Measurements from ENCODE around the gene PXMP2. TPM values are rescaled to one million over a fixed set of nuclear protein-coding genes. Genes with fewer than 3 reads are reported as not detected.
A peak's percentile ranks its signal among the peaks of the same experiment; 100 is the strongest.

Gene PXMP2
- polyA plus RNA-seq, 3 donors, result 2.9 to 9.2 (median 8.7) TPM

DNA sequence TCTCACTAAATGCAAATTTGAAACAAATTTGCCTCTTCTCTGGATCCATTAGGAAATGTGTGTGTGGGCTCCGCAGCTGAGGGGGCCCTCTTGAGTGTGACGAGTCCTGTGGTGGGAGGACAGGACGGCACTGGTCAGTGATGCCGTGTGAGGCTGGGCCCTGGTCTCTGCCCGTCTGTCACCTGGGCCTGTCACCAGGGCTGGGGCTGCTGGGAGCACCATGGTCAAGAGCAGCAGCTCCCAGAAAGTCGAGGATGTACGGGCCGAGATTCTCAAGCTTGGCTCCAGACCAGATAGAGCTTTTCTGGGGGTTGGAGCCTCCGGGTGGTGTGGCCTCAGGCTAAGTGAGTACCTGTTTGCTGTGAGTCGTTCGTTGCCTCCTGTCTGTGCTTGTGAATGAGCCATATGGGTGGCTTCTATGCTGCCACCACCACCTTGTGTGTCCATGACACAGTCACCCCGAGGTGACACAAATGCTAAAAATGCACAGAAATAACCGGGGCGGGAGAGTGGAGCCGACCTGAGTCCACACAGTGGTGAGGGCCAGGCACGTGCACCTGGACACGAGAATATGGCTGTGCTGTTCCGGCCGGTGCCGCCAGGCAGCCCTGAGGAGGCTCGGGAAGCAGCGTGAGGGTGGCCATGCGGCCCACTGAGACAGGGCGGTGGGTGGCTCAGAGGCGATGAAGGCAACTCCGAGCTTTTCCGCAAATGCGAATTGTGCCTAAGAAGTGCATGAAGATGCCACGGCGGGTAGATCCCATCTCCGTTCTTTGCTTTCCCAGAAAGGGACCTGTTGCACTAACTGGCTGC, 32.0 kb downstream of the PXMP2 start:
- TF ChIP-seq CTCF (IDR thresholded peaks at IDR 0.05), result no peak
- H3K27me3 Mint-ChIP-seq (ENCODE audit: low read depth in 3 of 3), result no peaks in the 10 kb centered on the region
- Histone ChIP-seq H2AFZ (ENCODE audit: insufficient read depth, low read depth, low read length, poor library complexity, severe bottlenecking) (no peak overlapping the region), H3K9ac (ENCODE audit: insufficient read depth, low read length, poor library complexity, severe bottlenecking) (no peak overlapping the region), H3K27me3 (ENCODE audit: control insufficient read depth in 2 of 2, insufficient read depth in 2 of 2, low read length in 2 of 2) (no peaks in the 10 kb centered on the region), H3K27ac (ENCODE audit: low read depth in 1 of 2, low read length in 2 of 2) (no peak overlapping the region), H3K9me3 (replicated peaks in 1 of 2; ENCODE audit: control insufficient read depth in 1 of 2, insufficient read depth in 1 of 2, low read length in 2 of 2) (no peaks in the 10 kb centered on the region), H3K36me3 (replicated peaks in 1 of 2; ENCODE audit: control insufficient read depth in 1 of 2, insufficient read depth in 2 of 2, low read length in 2 of 2) (peaks cover 68 to 90% of the 10 kb centered on the region in 2 donors), H3K4me2 (replicated peaks; ENCODE audit: extremely low read depth, low read length, poor library complexity, severe bottlenecking) (no peak overlapping the region), H4K20me1 (ENCODE audit: insufficient read depth, low read length) (peaks cover 4% of the 10 kb centered on the region), H3K79me2 (ENCODE audit: insufficient read depth, low read length) (peaks cover 4% of the 10 kb centered on the region), H3K4me3 (replicated peaks in 1 of 3; ENCODE audit: low read depth in 2 of 3, low read length in 3 of 3) (no peak overlapping the region), H3K4me1 (ENCODE audit: control insufficient read depth in 1 of 2, insufficient read depth in 2 of 2, low read length in 2 of 2) (no peaks in the 10 kb centered on the region)
- no peak overlapping the region for H3K4me3 Mint-ChIP-seq
- intact Hi-C loops (cut with micrococcal nuclease), result loop anchor here in 1 of 2 donors (10.0 kb wide), 1 partner anchor 105 kb away; the partner anchor contains the start of gene GOLGA3
- peaks cover 0 to 4% (median 0%) of the 10 kb centered on the region in 7 donors for H3K9me3 Mint-ChIP-seq
- DNase-seq, result peak in 1 of 3 donors; percentile 2
- 96% methylated on average over 31 of the region's 31 CpGs for WGBS (ENCODE audit: insufficient coverage)
- peak overlapping the region in 4 of 7 donors; percentile 9 to 72 (median 42) for H3K27ac Mint-ChIP-seq
- H3K36me3 Mint-ChIP-seq, result peaks cover 69 to 94% of the 10 kb centered on the region in 2 donors
- H3K4me1 Mint-ChIP-seq, result no peaks in the 10 kb centered on the region

DNA sequence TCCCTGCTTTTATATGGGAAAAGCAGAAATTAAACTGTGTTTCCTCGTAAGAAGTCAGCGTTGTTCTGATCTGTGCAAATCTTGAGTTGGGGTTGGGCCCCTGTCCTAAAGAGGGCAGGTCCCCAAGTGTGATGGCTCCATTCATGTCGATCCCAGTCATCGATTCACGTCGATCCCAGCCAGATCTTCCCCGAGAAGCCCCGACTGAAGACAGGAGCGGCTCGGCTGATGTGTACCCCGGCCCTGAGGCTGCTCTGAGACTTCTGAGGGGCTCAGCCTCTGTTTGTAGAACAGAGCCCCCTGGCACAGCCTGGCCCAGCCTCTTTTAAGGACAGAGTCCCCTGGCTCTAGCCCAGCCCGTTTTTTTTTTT, 32.6 kb downstream of the PXMP2 start:
- Mint-ChIP-seq H3K9me3 (peaks cover 0 to 4% (median 0%) of the 10 kb centered on the region in 7 donors), H3K36me3 (peaks cover 67 to 94% of the 10 kb centered on the region in 2 donors), H3K4me3 (no peak overlapping the region), H3K4me1 (no peaks in the 10 kb centered on the region), H3K27ac (no peak overlapping the region), H3K27me3 (ENCODE audit: low read depth in 3 of 3) (no peaks in the 10 kb centered on the region)
- TF ChIP-seq CTCF (IDR thresholded peaks at IDR 0.05), result no peak
- Histone ChIP-seq H3K9me3 (replicated peaks in 1 of 2; ENCODE audit: control insufficient read depth in 1 of 2, insufficient read depth in 1 of 2, low read length in 2 of 2) (no peaks in the 10 kb centered on the region), H3K4me3 (replicated peaks in 1 of 3; ENCODE audit: low read depth in 2 of 3, low read length in 3 of 3) (no peak overlapping the region), H4K20me1 (ENCODE audit: insufficient read depth, low read length) (peaks cover 4% of the 10 kb centered on the region), H2AFZ (ENCODE audit: insufficient read depth, low read depth, low read length, poor library complexity, severe bottlenecking) (no peak overlapping the region), H3K4me2 (replicated peaks; ENCODE audit: extremely low read depth, low read length, poor library complexity, severe bottlenecking) (no peak overlapping the region), H3K9ac (ENCODE audit: insufficient read depth, low read length, poor library complexity, severe bottlenecking) (no peak overlapping the region), H3K27ac (ENCODE audit: low read depth in 1 of 2, low read length in 2 of 2) (no peak overlapping the region), H3K36me3 (replicated peaks in 1 of 2; ENCODE audit: control insufficient read depth in 1 of 2, insufficient read depth in 2 of 2, low read length in 2 of 2) (peaks cover 72 to 90% of the 10 kb centered on the region in 2 donors), H3K4me1 (ENCODE audit: control insufficient read depth in 1 of 2, insufficient read depth in 2 of 2, low read length in 2 of 2) (no peaks in the 10 kb centered on the region), H3K79me2 (ENCODE audit: insufficient read depth, low read length) (no peaks in the 10 kb centered on the region), H3K27me3 (ENCODE audit: control insufficient read depth in 2 of 2, insufficient read depth in 2 of 2, low read length in 2 of 2) (no peaks in the 10 kb centered on the region)
- 94% methylated on average over 11 of the region's 12 CpGs for WGBS (ENCODE audit: insufficient coverage)
- intact Hi-C loops (cut with micrococcal nuclease), result loop anchor here in 1 of 2 donors (10.0 kb wide), 1 partner anchor 105 kb away; the partner anchor contains the start of gene GOLGA3
- no peak for DNase-seq
